Karpas-422 (cell line): ENCODE measurements around the gene HAVCR1. TPM values are rescaled to one million over a fixed set of nuclear protein-coding genes. Genes with fewer than 3 reads are reported as not detected.

Experiments
- DNase-seq: peaks from one replicate; pipeline ENCODE4 v3.0.0-alpha.2; 2015
- H2AFZ ChIP-seq: fragments of 200-600 bp; sonication (generic); 2 replicates; pipeline ENCODE4 v1.6.1; 2014; ENCODE audit warnings: antibody characterized with exemption, low read length, mixed read lengths
- H3K27ac ChIP-seq: fragments of 200-600 bp; sonication (generic); 2 replicates; pipeline ENCODE4 v1.5.1; 2014; ENCODE audit warnings: mild to moderate bottlenecking, low read length, moderate library complexity
- H3K27me3 ChIP-seq: fragments of 200-600 bp; sonication (generic); 2 replicates; pipeline ENCODE4 v1.6.1; 2014; ENCODE audit warnings: low read length, mixed read lengths
- H3K36me3 ChIP-seq: fragments of 200-600 bp; sonication (generic); 2 replicates; pipeline ENCODE4 v1.6.1; 2014; ENCODE audit warnings: low read length, mixed read lengths; ENCODE audit not compliant: insufficient read depth
- H3K4me1 ChIP-seq: fragments of 200-600 bp; sonication (generic); 2 replicates; pipeline ENCODE4 v1.6.1; 2014; ENCODE audit warnings: mild to moderate bottlenecking, low read length, mixed read lengths
- H3K4me2 ChIP-seq: fragments of 200-600 bp; sonication (generic); 2 replicates; pipeline ENCODE4 v1.6.1; 2014; ENCODE audit warnings: low read length, low read depth, mild to moderate bottlenecking; ENCODE audit not compliant: poor library complexity, severe bottlenecking
- H3K4me3 ChIP-seq: fragments of 200-600 bp; sonication (generic); 2 replicates; pipeline ENCODE4 v1.5.1; 2014; ENCODE audit warnings: mild to moderate bottlenecking, antibody characterized with exemption, low read length, mixed read lengths
- H3K79me2 ChIP-seq: fragments of 200-600 bp; sonication (generic); 2 replicates; pipeline ENCODE4 v1.6.1; 2014; ENCODE audit warnings: mild to moderate bottlenecking, low read length, mixed read lengths
- H3K9ac ChIP-seq: fragments of 200-600 bp; sonication (generic); 2 replicates; pipeline ENCODE4 v1.6.0; 2014; ENCODE audit warnings: low read length
- H3K9me2 ChIP-seq: fragments of 200-600 bp; sonication (generic), shearing (Covaris generic); replicated peaks from 2 replicates; pipeline ENCODE4 v1.6.0; 2014; ENCODE audit warnings: mild to moderate bottlenecking, low read length, moderate library complexity; ENCODE audit not compliant: insufficient read depth
- H3K9me3 ChIP-seq: fragments of 300-700, 200-600 bp; sonication (generic); 2 replicates; pipeline ENCODE4 v1.6.1; 2014; ENCODE audit warnings: low read length, mixed read lengths
- H4K20me1 ChIP-seq: fragments of 200-600 bp; sonication (generic); 2 replicates; pipeline ENCODE4 v1.6.1; 2014; ENCODE audit warnings: mild to moderate bottlenecking, antibody characterized with exemption, low read length, low read depth; ENCODE audit not compliant: insufficient read depth
- total RNA-seq: library from RNA; depleted of rRNA; stranded (reverse); fragments of >200 nt; shearing (Covaris generic); gene quantifications from 2 replicates; pipeline ENCODE4 v1.2.3, GENCODE V29; 2014; ENCODE audit warnings: low replicate concordance; rRNA removed

The HAVCR1 gene
- total RNA-seq, 1 experiment from 2014 or later, result not detected

GRCh38 chr5:156991714-156992113, 67.2 kb downstream of the HAVCR1 start:
- no peak overlapping the region for H3K27ac ChIP-seq
- no peaks in the 10 kb centered on the region for H3K79me2 ChIP-seq
- H3K36me3 ChIP-seq, result no peaks in the 10 kb centered on the region
- H3K9me3 ChIP-seq, result no peaks in the 10 kb centered on the region
- no peak for DNase-seq
- no peak overlapping the region for H3K4me3 ChIP-seq
- H3K9me2 ChIP-seq, result no peaks in the 10 kb centered on the region
- no peaks in the 10 kb centered on the region for H3K4me1 ChIP-seq
- H4K20me1 ChIP-seq, result no peaks in the 10 kb centered on the region
- H3K27me3 ChIP-seq, result no peaks in the 10 kb centered on the region
- no peak overlapping the region for H2AFZ ChIP-seq
- no peak overlapping the region for H3K9ac ChIP-seq
- H3K4me2 ChIP-seq, result no peak overlapping the region

GRCh38 chr5:156984064-156984463, 74.9 kb downstream of the HAVCR1 start:
- H4K20me1 ChIP-seq, result no peaks in the 10 kb centered on the region
- no peak overlapping the region for H3K4me3 ChIP-seq
- H3K36me3 ChIP-seq, result no peaks in the 10 kb centered on the region
- H3K27ac ChIP-seq, result no peak overlapping the region
- H2AFZ ChIP-seq, result no peak overlapping the region
- H3K27me3 ChIP-seq, result no peaks in the 10 kb centered on the region
- DNase-seq, result no peak
- H3K79me2 ChIP-seq, result no peaks in the 10 kb centered on the region
- peaks cover 9% of the 10 kb centered on the region for H3K4me1 ChIP-seq
- no peaks in the 10 kb centered on the region for H3K9me3 ChIP-seq
- no peak overlapping the region for H3K4me2 ChIP-seq
- H3K9me2 ChIP-seq, result no peaks in the 10 kb centered on the region
- H3K9ac ChIP-seq, result no peak overlapping the region

- no peak overlapping the region for H3K9ac ChIP-seq
- no peaks in the 10 kb centered on the region for H3K36me3 ChIP-seq
- no peak overlapping the region for H3K4me2 ChIP-seq
- H4K20me1 ChIP-seq, result no peaks in the 10 kb centered on the region
- DNase-seq, result no peak
- H3K27ac ChIP-seq, result no peak overlapping the region
- H3K4me3 ChIP-seq, result no peak overlapping the region
- H2AFZ ChIP-seq, result no peak overlapping the region
- no peaks in the 10 kb centered on the region for H3K27me3 ChIP-seq
- no peaks in the 10 kb centered on the region for H3K9me2 ChIP-seq
- no peaks in the 10 kb centered on the region for H3K79me2 ChIP-seq
- H3K9me3 ChIP-seq, result no peaks in the 10 kb centered on the region
- H3K4me1 ChIP-seq, result peaks cover 9% of the 10 kb centered on the region
Measured at GRCh38 chr5:156981481-156981880, 77.4 kb downstream of the HAVCR1 start.

Other genes starting within 250 kb of the HAVCR1 start
- gene PPP1R2B, start 208.8 kb downstream of the HAVCR1 start, total RNA-seq, result not detected in 2 replicates
- gene TIMD4, start 95.9 kb downstream of the HAVCR1 start, total RNA-seq, result not detected in 2 replicates
- gene HAVCR2, start 49.9 kb upstream of the HAVCR1 start, total RNA-seq, result 0.22 TPM in 1 of 2 replicates, not detected in the other
- gene MED7, start 83.7 kb upstream of the HAVCR1 start, total RNA-seq, result 10.6 and 12.2 TPM in 2 replicates
- not detected in 2 replicates for gene GARIN3, start 107.1 kb upstream of the HAVCR1 start, total RNA-seq
- gene ITK, start 121.7 kb upstream of the HAVCR1 start, total RNA-seq, result 0.25 and 1.3 TPM in 2 replicates
- gene CYFIP2, start 207.0 kb upstream of the HAVCR1 start, total RNA-seq, result 355 and 517 TPM in 2 replicates